Retinal pigment epithelial cell (primary cell): Measurements from ENCODE around the gene NUCKS1.

ENCODE experiments used
- DNase-seq: peaks from one replicate; pipeline ENCODE4 v3.0.0-alpha.2; 2010; ENCODE audit warnings: low read depth
- H3K4me3 ChIP-seq: 2 replicates; pipeline ENCODE4 v1.5.1; 2011; ENCODE audit warnings: mild to moderate bottlenecking, low read length, control low read depth, moderate library complexity
- CTCF ChIP-seq: conservative IDR thresholded peaks from 2 replicates; pipeline ENCODE4 v1.5.1; 2011; ENCODE audit warnings: low read depth, low read length, control low read depth, inconsistent platforms

The NUCKS1 gene

GRCh38 chr1:205750138-205751035 lies at the start of gene NUCKS1:
Gene NUCKS1 (minus strand): TSS chr1:205750182. CDS start chr1:205749973, 209 bp downstream.
- peak; percentile 22 for TF ChIP-seq CTCF
- DNase-seq: peak; percentile 98

GRCh38 chr1:205798577-205798976 lies 48.6 kb upstream of the NUCKS1 start:
- no peak for TF ChIP-seq CTCF
- no peak for DNase-seq

More at GRCh38 chr1:205750138-205751035, at the start of gene NUCKS1:
- peak within 1 kb of the TSS; percentile 98 for H3K4me3 ChIP-seq

GRCh38 chr1:205797168-205797567 lies 47.2 kb upstream of the NUCKS1 start:
- no peak for TF ChIP-seq CTCF

More at GRCh38 chr1:205798577-205798976, 48.6 kb upstream of the NUCKS1 start:
- no peak overlapping the region for H3K4me3 ChIP-seq

GRCh38 chr1:205794011-205794730 lies 44.2 kb upstream of the NUCKS1 start:
- no peak overlapping the region for H3K4me3 ChIP-seq
- DNase-seq: no peak
- no peak for TF ChIP-seq CTCF

More at GRCh38 chr1:205797168-205797567, 47.2 kb upstream of the NUCKS1 start:
- DNase-seq: no peak
- no peak overlapping the region for H3K4me3 ChIP-seq

GRCh38 chr1:205792961-205793673 lies 43.1 kb upstream of the NUCKS1 start:
- H3K4me3 ChIP-seq: no peak overlapping the region
- DNase-seq: no peak
- TF ChIP-seq CTCF: no peak

GRCh38 chr1:205792481-205792881 lies 42.5 kb upstream of the NUCKS1 start:
- DNase-seq: no peak
- TF ChIP-seq CTCF: no peak
- no peak overlapping the region for H3K4me3 ChIP-seq
